Stimulated activated CD8-positive, alpha-beta memory T cell treated with anti-CD3 and anti-CD28 coated beads, Interleukin-2, amount 100 ng/mL, for 1 hour (primary cell): ENCODE data around the gene ALPP.
"Not testable (repeated sequence)": the region's sequence is repeated elsewhere in the genome, so short reads cannot be mapped to it uniquely, and the experiment has no call there.

Experiments
- DNase-seq, 2 donors: peaks; one replicate each; pipeline ENCODE4 v3.0.0-alpha.2; 2020; ENCODE audit warnings: low read depth in 2 of 2

ALPP gene

GRCh38 chr2:232381204-232382031 is 2.9 kb downstream of the ALPP start:
- DNase-seq, result not testable (repeated sequence)

GRCh38 chr2:232382331-232383225 is 4.0 kb downstream of the ALPP start:
- no peak for DNase-seq

GRCh38 chr2:232384466-232384865 is 5.9 kb downstream of the ALPP start:
- DNase-seq, result no peak

GRCh38 chr2:232385058-232385457 is 6.5 kb downstream of the ALPP start:
- not testable (repeated sequence) for DNase-seq

- DNase-seq, result no peak
Observed at GRCh38 chr2:232385660-232386489, 7.3 kb downstream of the ALPP start.

- DNase-seq, result no peak
Observed at GRCh38 chr2:232386490-232386739, 7.9 kb downstream of the ALPP start.

GRCh38 chr2:232386740-232387450 is 8.3 kb downstream of the ALPP start:
- DNase-seq, result no peak

GRCh38 chr2:232387451-232388171 is 9.1 kb downstream of the ALPP start:
- no peak for DNase-seq

- no peak for DNase-seq
Observed at GRCh38 chr2:232388324-232388891, 9.9 kb downstream of the ALPP start.

- no peak for DNase-seq
Observed at GRCh38 chr2:232389327-232389726, 10.8 kb downstream of the ALPP start.

- DNase-seq, result no peak
Observed at GRCh38 chr2:232390661-232391060, 12.1 kb downstream of the ALPP start.

GRCh38 chr2:232393556-232393955 is 15.0 kb downstream of the ALPP start:
- DNase-seq, result no peak

- not testable (repeated sequence) for DNase-seq
Observed at GRCh38 chr2:232394431-232394830, 15.9 kb downstream of the ALPP start.

- DNase-seq, result no peak
Observed at GRCh38 chr2:232395586-232395985, 17.0 kb downstream of the ALPP start.

- no peak for DNase-seq
Observed at GRCh38 chr2:232396683-232397082, 18.1 kb downstream of the ALPP start.

- no peak for DNase-seq
Observed at GRCh38 chr2:232398293-232399034, 19.9 kb downstream of the ALPP start.

GRCh38 chr2:232400256-232401015 is 21.9 kb downstream of the ALPP start:
- no peak for DNase-seq

GRCh38 chr2:232402518-232402917 is 24.0 kb downstream of the ALPP start:
- DNase-seq, result no peak

GRCh38 chr2:232405943-232406510 is 27.5 kb downstream of the ALPP start:
- DNase-seq, result no peak
